GM08714 (cell line): Measurements from ENCODE around the gene BCAS1.

ENCODE experiments used
- H3K4me3 ChIP-seq: fragments of 200-500 bp; sonication (Bioruptor generic); 2 replicates; pipeline ENCODE4 v1.5.1; 2014; ENCODE audit warnings: mild to moderate bottlenecking, low read length, inconsistent platforms
- ZNF274 ChIP-seq: IDR thresholded peaks from 2 replicates; pipeline ENCODE4 v1.6.1; 2012; ENCODE audit warnings: mild to moderate bottlenecking, low read depth, low read length

The BCAS1 gene

DNA sequence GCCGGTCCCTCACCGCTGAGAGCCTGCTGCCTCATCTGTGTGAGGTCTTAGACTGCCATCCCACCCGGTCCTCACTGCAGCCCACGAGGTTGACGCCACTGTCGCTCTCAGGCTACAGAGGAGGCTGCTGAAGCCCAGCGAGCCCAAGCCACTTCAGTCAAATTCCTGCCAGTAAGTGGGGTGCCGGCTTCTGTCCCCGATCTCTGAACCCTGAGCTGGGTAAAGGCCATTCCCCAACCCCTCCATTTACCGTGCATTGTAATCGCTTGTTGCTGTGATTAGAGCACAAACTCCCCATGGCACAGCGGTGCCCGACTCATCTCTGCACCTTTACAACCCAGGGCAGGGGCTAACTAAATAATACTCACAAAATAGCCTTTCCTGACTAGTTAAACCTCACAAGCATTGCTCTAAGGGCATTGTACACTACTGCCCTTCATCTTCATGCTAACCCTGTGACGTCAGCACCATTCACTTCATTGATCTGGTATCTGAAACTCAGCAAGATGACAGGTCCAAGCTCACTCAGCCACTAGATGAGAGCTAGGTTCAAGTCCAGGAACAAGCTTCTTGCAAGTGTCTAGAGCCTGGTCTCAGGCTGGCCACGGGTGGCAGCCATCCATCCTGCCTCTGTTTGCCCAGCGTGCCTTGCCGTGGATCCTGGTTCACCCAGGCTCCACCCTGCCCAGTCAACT, 122.7 kb downstream of the BCAS1 start:
- TF ChIP-seq ZNF274: no peak
- no peak overlapping the region for H3K4me3 ChIP-seq

DNA sequence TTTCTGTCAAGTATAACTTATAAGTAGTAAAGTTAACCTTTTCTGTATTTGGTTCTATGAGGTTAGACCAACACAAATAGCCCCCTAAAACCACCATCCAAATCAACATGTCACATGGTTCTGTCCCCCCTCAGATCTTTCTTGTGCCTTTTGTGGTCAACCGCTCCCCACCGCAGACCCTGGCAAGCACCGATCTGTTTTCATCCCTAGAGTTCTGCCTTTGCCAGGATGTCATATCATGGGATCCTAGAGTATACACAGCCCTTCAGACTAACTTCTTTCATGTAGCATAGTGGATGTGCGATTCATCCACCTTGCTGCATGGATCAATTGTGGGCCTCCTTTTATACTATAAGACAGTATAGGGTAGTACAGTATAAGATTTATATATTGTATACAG, 124.3 kb downstream of the BCAS1 start:
- no peak for TF ChIP-seq ZNF274
- H3K4me3 ChIP-seq: no peak overlapping the region

DNA sequence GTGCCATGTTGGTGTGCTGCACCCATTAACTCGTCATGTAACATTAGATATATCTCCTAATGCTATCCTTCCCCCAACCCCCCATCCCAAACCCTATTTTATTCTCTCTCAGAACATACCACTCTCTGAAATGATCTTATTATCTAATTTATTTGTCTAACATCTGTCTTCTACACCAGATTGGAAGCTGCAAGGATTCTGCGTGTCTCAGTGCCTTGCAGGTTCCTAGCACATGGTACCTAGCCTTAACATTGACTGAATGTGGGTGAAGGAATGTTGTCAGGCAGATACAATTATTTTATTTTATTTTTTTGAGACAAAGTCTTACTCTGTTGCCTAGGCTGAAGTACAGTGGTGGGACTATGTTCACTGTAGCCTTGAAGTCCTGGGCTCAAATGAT, 124.9 kb downstream of the BCAS1 start:
- no peak overlapping the region for H3K4me3 ChIP-seq
- TF ChIP-seq ZNF274: no peak

DNA sequence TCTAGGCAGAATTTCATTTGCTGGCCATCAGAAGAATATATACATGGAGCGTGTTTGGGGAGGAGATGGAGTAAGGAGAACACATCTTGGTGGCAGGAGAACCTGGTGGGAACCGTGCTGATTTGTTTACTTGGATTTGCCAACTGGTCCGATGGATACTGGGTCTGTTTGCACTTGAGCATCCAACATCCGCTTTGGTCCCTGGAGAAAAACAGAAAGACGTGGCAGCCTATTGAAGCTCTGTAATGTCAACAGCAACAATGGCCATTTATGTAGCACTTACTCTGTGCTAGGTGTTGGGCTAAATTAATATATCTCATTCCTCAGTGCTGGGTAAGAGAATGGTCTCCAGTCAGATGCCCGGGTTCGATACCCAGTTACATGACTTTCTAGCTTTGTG, 125.6 kb downstream of the BCAS1 start:
- TF ChIP-seq ZNF274: no peak
- no peak overlapping the region for H3K4me3 ChIP-seq

DNA sequence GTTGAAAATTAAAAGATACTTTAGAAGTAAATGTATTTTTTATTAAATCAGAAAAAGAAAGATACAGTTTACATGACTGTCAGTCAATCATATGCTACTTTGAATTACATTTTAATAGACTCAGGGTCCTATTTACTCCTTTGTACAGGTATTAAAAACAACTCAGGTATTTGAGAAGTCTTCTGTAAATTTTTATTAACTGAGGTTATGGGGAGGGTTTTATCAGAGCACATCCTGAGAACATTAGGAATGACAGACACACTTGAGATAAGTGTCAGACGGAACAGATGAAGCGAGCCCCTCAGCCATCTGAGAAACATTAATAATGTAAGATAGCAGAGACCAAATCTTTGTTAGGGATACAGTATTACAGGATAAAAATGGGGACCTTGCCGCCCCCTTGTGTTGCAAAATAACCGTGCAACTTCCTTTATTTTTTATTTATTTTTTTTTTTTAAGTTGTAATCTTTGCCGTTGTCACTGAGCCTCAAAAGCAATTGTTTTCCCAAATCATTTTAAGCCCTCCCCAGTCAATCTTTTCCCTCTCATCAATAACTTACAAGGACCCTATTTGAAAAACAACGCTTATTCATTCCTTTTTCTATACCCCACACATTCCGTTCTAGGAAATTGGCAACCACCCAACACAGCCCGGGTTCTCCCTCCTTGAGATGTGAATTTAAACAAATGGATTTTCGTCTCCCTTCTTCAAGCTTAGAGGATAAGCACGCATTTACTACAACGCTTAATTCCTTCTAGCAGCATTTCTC, 126.7 kb downstream of the BCAS1 start:
- no peak overlapping the region for H3K4me3 ChIP-seq
- no peak for TF ChIP-seq ZNF274

DNA sequence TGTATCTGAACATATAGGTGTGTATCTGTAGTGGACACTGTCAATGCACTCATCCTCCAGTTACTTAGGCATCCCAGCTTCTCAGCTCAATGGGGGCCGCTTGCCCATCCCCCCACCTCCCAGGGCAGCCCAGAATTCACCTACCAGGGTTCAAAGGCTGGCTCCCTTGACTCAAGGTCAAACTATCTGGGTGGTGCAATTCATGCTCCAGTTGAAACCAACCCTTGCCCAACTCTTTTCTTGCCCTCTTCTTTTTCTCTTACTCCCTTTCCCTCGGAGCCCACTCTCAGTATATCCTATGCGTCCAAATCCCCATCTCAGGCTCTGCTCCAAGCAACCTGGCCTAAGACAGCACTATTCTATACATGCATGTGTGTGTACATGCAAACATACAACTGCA, 127.4 kb downstream of the BCAS1 start:
- H3K4me3 ChIP-seq: no peak overlapping the region
- no peak for TF ChIP-seq ZNF274

DNA sequence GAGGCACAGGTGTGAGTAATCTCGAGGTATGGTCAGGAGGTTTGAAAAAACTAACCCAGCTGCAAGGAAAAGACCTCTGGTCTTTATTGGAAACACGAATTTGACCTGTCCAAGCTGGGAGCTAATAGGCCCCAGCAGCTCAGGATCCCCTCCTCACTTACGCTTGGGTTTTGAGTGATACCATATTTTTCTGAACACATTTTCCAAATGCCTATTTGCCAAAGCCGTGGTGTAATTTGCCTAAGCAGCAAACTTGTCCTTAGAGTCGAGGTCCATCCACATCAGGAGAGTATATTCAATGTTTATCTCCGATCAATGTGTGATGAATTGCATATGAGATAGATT, 128.0 kb downstream of the BCAS1 start:
- TF ChIP-seq ZNF274: no peak
- no peak overlapping the region for H3K4me3 ChIP-seq

DNA sequence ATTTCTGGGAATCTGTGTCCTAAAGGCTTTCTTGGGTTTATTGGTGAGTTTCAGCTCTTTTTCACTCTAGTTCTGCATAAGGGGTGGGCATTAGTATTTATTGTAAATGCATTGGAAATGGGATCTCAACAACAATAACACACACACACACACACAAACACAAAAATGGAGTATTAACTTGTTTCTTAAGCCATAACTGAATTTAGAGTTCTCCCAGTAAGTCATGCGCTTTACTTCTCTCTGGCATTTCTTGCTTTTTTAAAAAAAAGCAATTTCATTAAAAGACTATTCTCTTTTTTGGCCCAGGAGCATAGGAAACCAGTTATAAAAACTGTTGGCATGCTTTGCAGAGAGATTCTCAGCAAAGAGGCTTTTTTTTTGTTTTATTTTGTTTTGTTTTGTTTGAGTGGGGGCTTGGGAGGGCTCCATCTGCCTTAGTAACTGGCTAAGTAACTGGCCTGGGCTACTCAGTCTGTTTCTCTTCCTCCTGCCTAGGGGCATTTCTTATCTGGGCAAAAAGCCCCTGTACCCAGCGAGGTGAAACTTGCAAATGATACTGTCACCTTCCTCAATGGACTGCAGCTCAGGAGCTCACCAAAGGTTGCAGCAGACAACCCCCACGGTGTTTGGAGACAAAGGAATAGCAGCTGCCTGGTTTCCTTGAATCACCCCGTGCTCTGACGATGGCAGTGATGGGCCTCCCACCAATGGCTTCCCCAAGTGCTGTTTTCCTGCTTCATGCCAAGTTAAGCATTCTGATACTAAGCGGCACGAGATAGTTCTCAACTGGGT, 128.5 kb downstream of the BCAS1 start:
- H3K4me3 ChIP-seq: no peak overlapping the region
- TF ChIP-seq ZNF274: no peak

DNA sequence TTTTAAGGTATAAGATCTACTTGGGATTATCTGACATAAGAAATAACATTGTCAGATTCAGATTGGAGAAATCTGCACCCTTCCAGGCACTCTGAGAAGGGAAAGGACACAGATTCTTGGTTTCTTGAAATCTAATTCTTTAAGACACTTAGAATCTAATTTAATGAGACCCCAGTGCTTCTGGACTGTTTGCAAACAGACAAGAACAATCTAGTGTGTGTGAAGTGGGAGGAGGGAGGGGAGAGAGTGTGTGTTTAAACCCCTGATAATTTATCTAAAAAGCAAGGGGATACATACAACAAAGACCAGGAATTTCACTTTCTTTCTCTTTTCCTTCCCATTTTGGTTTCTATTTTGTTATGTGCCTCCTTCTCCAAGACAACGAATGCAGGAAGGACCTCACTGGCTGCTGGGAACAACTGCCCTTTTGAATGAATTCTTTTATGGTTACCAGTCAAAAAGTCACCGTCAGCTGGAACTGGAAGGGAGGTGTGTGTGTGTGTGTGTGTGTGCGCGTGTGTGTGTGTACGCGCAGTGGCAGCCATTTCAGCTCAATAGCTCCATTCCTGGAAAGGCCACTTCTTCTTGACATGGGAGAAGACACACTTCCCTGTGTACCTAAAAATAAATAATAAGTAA, 129.4 kb downstream of the BCAS1 start:
- no peak overlapping the region for H3K4me3 ChIP-seq
- TF ChIP-seq ZNF274: no peak

DNA sequence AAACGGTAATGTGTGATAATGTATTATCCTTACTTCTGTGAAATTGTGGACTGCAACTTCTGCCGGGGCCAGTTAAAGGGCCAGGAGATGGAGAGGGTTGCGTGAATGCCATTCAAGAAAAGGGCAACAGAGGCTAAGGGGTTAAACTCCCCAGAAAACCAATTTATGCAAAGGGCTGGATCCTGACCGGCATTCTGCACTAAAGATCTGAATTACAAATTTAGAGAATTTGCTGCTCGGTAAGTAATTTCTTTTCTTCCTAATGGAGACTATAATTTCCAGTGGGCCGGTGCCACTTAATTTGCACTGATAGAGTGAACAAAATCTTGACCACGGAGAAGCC, 130.1 kb downstream of the BCAS1 start:
- TF ChIP-seq ZNF274: no peak
- no peak overlapping the region for H3K4me3 ChIP-seq

DNA sequence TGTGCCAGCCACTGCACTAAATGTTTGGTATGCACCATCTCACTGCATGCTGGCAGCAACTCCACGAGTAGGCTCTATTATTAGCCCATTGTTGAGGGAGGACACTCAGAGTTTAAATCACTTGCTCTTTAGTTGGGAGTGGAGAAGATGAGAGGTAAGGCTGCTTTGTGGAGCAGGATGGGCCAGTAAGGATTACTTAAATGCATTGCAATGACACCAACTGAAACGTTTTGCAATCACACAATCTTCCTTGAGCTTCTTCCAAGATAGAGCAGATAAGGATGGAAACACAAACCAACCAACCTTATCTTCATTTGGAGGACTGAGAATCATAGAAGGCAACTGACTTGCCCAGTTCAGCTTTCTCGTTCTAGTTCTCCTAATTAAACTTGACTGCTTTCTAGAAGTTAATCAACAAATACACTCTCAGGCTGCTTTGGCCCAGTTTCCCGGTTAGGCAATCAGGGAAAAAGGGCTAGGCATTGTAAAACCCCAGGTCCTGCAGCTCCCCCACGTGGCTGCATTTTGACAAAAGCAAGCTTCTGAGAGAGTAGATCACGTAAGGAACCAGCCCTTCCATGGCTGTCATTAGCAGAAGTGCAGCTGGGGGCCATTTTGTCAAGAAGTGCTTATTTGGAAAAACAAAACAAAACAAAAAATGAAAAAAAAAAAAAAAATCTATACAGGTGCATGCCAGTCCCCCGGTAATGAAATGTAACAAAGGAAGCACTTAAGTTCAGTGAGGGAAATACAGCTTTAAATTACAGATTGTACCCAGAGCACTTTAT, 130.6 kb downstream of the BCAS1 start:
- no peak overlapping the region for H3K4me3 ChIP-seq
- no peak for TF ChIP-seq ZNF274

DNA sequence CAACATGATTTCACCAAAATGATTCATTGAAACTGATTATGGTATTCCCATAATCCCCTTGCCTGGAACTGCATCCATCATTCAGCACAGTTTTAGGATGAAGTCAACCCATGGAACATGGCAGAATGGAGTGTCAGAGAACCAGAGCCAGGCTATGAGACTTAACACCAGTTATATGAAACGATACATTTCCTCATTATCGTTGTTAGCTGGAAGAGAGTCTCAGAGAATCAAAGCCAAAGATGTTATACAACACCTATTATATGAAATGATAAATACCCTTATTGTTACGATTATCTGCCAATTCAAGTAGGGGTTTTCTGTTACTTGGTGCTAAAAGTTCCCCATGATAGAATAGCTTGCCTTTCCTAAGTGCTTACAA, 131.2 kb downstream of the BCAS1 start:
- TF ChIP-seq ZNF274: no peak
- no peak overlapping the region for H3K4me3 ChIP-seq

DNA sequence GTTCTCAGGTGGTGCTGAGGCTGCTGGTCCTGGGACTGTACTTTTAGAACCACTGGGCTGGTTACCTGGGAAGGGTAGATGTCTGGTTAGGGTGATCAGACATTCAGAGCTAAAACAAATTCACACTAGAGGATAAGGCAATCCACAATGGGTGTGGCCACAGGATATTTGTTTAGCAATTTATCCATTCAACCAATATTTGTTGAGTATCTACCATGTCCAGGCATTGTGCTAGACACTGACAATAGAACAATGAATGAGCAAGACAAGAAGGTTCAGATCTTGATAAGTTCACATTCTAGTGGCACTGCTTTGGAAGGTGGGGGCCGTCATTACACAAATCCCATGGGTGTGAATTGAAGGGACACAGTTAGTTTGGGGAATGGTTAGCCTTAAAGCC, 131.7 kb downstream of the BCAS1 start:
- no peak for TF ChIP-seq ZNF274
- no peak overlapping the region for H3K4me3 ChIP-seq

DNA sequence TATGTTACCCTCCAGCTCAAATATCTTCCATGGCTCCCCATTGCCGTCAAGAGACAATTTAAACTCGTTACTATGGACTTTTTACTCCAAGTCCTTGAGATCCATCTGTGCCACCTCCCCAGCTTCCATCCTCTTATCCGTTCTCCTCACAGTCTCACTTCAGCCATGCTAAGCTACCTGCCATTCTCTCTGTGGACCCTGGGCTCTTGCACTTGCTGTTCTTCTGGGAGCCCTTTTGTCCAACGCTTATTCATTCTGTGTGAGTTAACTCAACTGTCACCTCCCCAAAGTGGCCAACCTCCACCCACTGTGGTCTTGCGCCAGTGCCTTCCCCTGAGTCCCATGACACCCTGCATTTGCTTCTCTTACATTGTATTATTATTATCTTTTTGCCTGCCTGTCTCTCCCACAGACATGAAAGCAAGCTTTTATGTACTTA, 132.4 kb downstream of the BCAS1 start:
- TF ChIP-seq ZNF274: no peak
- no peak overlapping the region for H3K4me3 ChIP-seq
